MV-4-11 (cell line): ENCODE measurements around the gene PLEKHG4.

ENCODE experiments used
- DNase-seq: peaks from one replicate; lab custom pipeline; 2025; lab: John Stamatoyannopoulos, UW

The PLEKHG4 gene

DNA sequence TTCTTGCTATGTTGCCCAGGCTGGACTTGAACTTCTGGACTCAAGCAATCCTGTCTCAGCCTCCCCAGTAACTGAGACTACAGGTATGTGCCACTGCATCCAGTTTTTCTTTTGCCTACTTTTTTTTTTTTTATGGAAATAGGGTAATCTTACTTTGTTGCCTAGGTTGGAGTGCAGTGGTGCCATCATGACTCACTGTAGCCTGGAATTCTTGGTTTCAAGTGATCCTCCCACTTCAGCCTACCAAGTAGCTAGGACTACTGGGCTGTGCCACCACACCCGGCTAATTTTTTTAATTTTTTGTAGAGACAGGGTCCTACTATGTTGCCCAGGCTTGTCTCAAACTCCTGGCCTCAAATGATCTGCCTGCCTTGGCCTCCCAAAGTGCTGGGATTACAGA lies 57.3 kb downstream of the PLEKHG4 start:
- no peak for DNase-seq
